MM.1S (cell line): Measurements from ENCODE around the gene PARK7.
A peak's percentile ranks its signal among the peaks of the same experiment; 100 is the strongest.

Experiments used
- DNase-seq: peaks from one replicate; pipeline ENCODE4 v3.0.0-alpha.2; 2015
- H2AFZ ChIP-seq: fragments of 300-600 bp; sonication (generic); 2 replicates; pipeline ENCODE4 v1.6.0; 2016; ENCODE audit warnings: antibody characterized with exemption, low read length
- H3F3A ChIP-seq: fragments of 300-600 bp; sonication (generic); 2 replicates; pipeline ENCODE4 v1.6.1; 2016; ENCODE audit warnings: mild to moderate bottlenecking, antibody characterized with exemption, low read length, moderate library complexity, mixed read lengths; ENCODE audit not compliant: insufficient read depth
- H3K27ac ChIP-seq: fragments of 300-600 bp; sonication (generic); 2 replicates; pipeline ENCODE4 v1.5.1; 2016; ENCODE audit warnings: mild to moderate bottlenecking, low read length
- H3K27me3 ChIP-seq: fragments of 300-600 bp; sonication (generic); replicated peaks from 2 replicates; pipeline ENCODE4 v1.6.0; 2016; ENCODE audit warnings: low read length; ENCODE audit not compliant: insufficient read depth
- H3K36me3 ChIP-seq: fragments of 300-600 bp; sonication (generic); replicated peaks from 2 replicates; pipeline ENCODE4 v1.6.1; 2016; ENCODE audit warnings: mild to moderate bottlenecking, low read length, mixed read lengths; ENCODE audit not compliant: insufficient read depth
- H3K4me1 ChIP-seq: fragments of 300-600 bp; sonication (generic); 2 replicates; pipeline ENCODE4 v1.6.1; 2016; ENCODE audit warnings: low read length, mixed read lengths
- H3K4me2 ChIP-seq: fragments of 300-600 bp; sonication (generic); 2 replicates; pipeline ENCODE4 v1.6.0; 2016; ENCODE audit warnings: low read depth, low read length
- H3K4me3 ChIP-seq: fragments of 300-600 bp; sonication (generic); 2 replicates; pipeline ENCODE4 v1.5.1; 2016; ENCODE audit warnings: low read length, mixed read lengths
- H3K79me2 ChIP-seq: fragments of 300-600 bp; sonication (generic); 2 replicates; pipeline ENCODE4 v1.6.1; 2016; ENCODE audit warnings: mixed run types, low read length, mixed read lengths
- H3K9ac ChIP-seq: fragments of 300-600 bp; sonication (generic); 2 replicates; pipeline ENCODE4 v1.6.1; 2016; ENCODE audit warnings: low read length, mixed read lengths
- H3K9me2 ChIP-seq: fragments of 300-600 bp; sonication (generic); replicated peaks from 2 replicates; pipeline ENCODE4 v1.6.1; 2016; ENCODE audit warnings: mild to moderate bottlenecking, low read length, mixed read lengths; ENCODE audit not compliant: insufficient read depth
- H3K9me3 ChIP-seq: fragments of 300-600 bp; sonication (generic); replicated peaks from 2 replicates; pipeline ENCODE4 v1.6.1; 2016; ENCODE audit warnings: mild to moderate bottlenecking, low read length, mixed read lengths; ENCODE audit not compliant: insufficient read depth
- H4K20me1 ChIP-seq: fragments of 300-600 bp; sonication (generic); 2 replicates; pipeline ENCODE4 v1.6.1; 2016; ENCODE audit warnings: mild to moderate bottlenecking, low read length, moderate library complexity, mixed read lengths; ENCODE audit not compliant: insufficient read depth
- EZH2 ChIP-seq: fragments of 300-600 bp; sonication (generic); optimal IDR thresholded peaks from 2 replicates; pipeline ENCODE3; 2017; ENCODE audit warnings: low read depth, mild to moderate bottlenecking, antibody characterized with exemption, low read length, mixed read lengths
- EZH2phosphoT487 ChIP-seq: fragments of 300-600 bp; sonication (generic); IDR thresholded peaks from 2 replicates; pipeline ENCODE4 v1.6.1; 2018; ENCODE audit warnings: antibody characterized with exemption, low read length
- TF ChIP-seq, protein P1 (sequence below): fragments of 300-600 bp; sonication (generic); IDR thresholded peaks from 2 replicates; pipeline ENCODE4 v1.5.1; 2016; ENCODE audit warnings: antibody characterized with exemption, low read length, mixed read lengths

PARK7 gene

DNA sequence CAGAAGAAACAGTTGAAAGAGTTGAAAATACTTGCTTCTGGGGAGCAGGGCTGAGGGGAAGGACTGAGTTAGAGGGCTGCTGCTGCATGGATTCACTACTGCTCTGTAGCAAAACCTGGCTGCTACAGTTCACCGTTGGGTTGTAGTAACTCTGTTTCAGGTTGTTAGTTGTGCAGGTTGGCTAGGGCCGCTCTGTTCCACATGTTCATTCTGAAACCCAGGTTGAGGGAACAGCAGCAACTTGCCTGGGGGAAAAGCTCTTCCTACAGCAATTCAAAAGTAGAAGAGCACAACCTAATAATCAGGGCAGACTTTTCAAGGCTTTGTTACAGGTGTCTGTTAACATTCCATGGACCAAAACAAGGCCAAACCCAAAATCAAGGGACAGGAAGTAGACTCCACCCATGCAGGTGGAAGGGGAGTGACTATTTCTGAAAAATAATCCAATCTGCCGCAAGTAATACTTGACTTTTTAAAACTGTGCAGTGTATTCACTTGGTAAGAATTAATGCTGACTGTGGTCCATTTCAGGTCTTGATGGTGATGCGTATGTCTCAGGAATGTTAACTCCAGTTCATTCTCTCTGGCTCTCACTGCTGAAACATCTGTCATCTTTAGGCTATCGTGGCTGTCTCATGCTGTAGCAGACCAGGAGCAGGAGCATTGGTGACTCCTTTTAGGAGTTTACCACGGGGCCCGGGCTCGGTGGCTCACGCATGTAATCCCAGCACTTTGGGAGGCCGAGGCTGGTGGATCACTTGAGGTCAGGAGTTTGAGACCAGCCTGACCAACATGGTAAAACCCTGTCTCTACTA, 5.1 kb upstream of the PARK7 start:
- no peak overlapping the region for H3K9ac ChIP-seq
- TF ChIP-seq EZH2phosphoT487 = no peak
- TF ChIP-seq EZH2 = no peak
- TF ChIP-seq, protein P1, sequence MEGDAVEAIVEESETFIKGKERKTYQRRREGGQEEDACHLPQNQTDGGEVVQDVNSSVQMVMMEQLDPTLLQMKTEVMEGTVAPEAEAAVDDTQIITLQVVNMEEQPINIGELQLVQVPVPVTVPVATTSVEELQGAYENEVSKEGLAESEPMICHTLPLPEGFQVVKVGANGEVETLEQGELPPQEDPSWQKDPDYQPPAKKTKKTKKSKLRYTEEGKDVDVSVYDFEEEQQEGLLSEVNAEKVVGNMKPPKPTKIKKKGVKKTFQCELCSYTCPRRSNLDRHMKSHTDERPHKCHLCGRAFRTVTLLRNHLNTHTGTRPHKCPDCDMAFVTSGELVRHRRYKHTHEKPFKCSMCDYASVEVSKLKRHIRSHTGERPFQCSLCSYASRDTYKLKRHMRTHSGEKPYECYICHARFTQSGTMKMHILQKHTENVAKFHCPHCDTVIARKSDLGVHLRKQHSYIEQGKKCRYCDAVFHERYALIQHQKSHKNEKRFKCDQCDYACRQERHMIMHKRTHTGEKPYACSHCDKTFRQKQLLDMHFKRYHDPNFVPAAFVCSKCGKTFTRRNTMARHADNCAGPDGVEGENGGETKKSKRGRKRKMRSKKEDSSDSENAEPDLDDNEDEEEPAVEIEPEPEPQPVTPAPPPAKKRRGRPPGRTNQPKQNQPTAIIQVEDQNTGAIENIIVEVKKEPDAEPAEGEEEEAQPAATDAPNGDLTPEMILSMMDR = no peak
- H3K9me3 ChIP-seq = no peaks in the 10 kb centered on the region
- H3K36me3 ChIP-seq = no peaks in the 10 kb centered on the region
- no peak overlapping the region for H2AFZ ChIP-seq
- no peak overlapping the region for H3K4me3 ChIP-seq
- no peak overlapping the region for H3K4me2 ChIP-seq
- peaks cover 7% of the 10 kb centered on the region; the same call in 1 of the 2 replicates for H3K4me1 ChIP-seq
- H3K9me2 ChIP-seq = no peaks in the 10 kb centered on the region
- no peaks in the 10 kb centered on the region for H3K79me2 ChIP-seq
- no peaks in the 10 kb centered on the region; the same call in 1 of the 2 replicates for H3K27me3 ChIP-seq
- no peaks in the 10 kb centered on the region for H3F3A ChIP-seq
- H3K27ac ChIP-seq = no peak overlapping the region
- no peaks in the 10 kb centered on the region for H4K20me1 ChIP-seq
- no peak for DNase-seq

DNA sequence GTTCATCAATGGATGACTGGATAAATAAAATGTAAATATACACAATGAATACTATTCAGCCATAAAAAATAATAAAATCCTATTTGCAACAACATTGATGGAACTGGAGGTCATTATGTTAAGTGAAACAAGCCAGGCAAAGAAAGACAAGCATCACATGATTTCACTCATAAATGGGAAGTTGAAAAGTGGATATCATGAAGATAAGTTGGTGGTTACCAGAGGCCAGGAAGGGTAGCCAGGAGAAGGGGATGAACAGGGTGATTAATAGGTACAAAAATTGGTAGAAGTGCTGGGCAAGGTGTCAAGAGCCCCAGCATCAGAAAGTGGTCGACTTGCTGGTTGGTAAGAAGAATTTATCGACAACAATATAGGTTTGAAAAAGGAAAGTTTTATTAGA, 1.3 kb upstream of the PARK7 start:
- Histone ChIP-seq H3K9ac (no peak overlapping the region), H3K79me2 (peaks cover 33% of the 10 kb centered on the region), H3K4me3 (no peak overlapping the region), H3K27me3 (no peaks in the 10 kb centered on the region), H4K20me1 (no peaks in the 10 kb centered on the region), H3K9me2 (no peaks in the 10 kb centered on the region), H3K36me3 (peaks cover 8% of the 10 kb centered on the region; the same call in 1 of the 2 replicates), H3K4me2 (peak overlapping the region; percentile 60; the same call in 1 of the 2 replicates), H2AFZ (no peak overlapping the region), H3F3A (no peaks in the 10 kb centered on the region), H3K9me3 (no peaks in the 10 kb centered on the region), H3K27ac (no peak overlapping the region), H3K4me1 (peaks cover 9% of the 10 kb centered on the region; the same call in 1 of the 2 replicates)
- no peak for DNase-seq
- TF ChIP-seq EZH2 (no peak), EZH2phosphoT487 (no peak)
- TF ChIP-seq, protein P1 = no peak

DNA sequence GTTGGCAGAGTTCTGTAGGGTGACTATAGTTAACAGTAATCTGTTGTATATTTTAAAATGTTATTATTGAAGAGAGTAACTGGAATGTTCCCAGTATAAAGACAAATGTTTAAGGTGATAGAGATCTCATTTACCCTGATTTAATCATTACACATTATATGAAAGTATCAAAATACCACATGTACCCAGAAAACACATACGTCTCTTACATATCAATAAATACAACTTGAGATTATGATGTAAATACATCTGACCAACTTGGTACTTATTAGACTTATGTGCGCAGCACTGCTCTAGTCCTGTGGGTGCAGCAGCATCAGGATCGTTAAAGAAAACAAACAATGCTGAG, 670 bp upstream of the PARK7 start:
- Histone ChIP-seq H3K4me1 (peaks cover 9% of the 10 kb centered on the region; the same call in 1 of the 2 replicates), H3F3A (no peaks in the 10 kb centered on the region), H3K9me2 (no peaks in the 10 kb centered on the region), H3K27me3 (no peaks in the 10 kb centered on the region), H3K79me2 (peaks cover 38% of the 10 kb centered on the region), H3K9ac (peak overlapping the region; percentile 81), H3K4me3 (peak overlapping the region; percentile 86), H3K9me3 (no peaks in the 10 kb centered on the region), H2AFZ (peak overlapping the region; percentile 94), H3K36me3 (peaks cover 12% of the 10 kb centered on the region; the same call in 1 of the 2 replicates), H3K4me2 (peak overlapping the region; percentile 60), H3K27ac (peak overlapping the region; percentile 64), H4K20me1 (no peaks in the 10 kb centered on the region)
- TF ChIP-seq EZH2 (no peak), EZH2phosphoT487 (no peak)
- TF ChIP-seq, protein P1 = no peak
- DNase-seq = no peak
